Cardiac muscle cell (in vitro differentiated cells and primary cell): ENCODE results near the gene KIF14. TPM values are rescaled to one million over a fixed set of nuclear protein-coding genes. Genes with fewer than 3 reads are reported as not detected.

ENCODE experiments used
- DNase-seq, 2 donors: peaks; one replicate each; pipeline versions ENCODE4 v3.0.0 to v3.0.0-alpha.2; 2010 to 2017; ENCODE audit warnings: low read depth in 1 of 2, low spot score in 1 of 2
- H3K27ac ChIP-seq: fragments of 200-600 bp; sonication (generic); 2 replicates; pipeline ENCODE4 v1.5.1; 2016
- H3K27me3 ChIP-seq: fragments of 200-600 bp; sonication (generic); 2 replicates; pipeline ENCODE4 v1.6.0; 2016; ENCODE audit warnings: control low read depth
- H3K36me3 ChIP-seq: fragments of 200-600 bp; sonication (generic); 2 replicates; pipeline ENCODE4 v1.5.1; 2016; ENCODE audit warnings: control low read depth
- H3K4me1 ChIP-seq: fragments of 200-600 bp; sonication (generic); 2 replicates; pipeline ENCODE4 v1.8.1; 2017; ENCODE audit warnings: low read depth, mild to moderate bottlenecking, mixed run types
- H3K4me3 ChIP-seq: fragments of 200-600 bp; sonication (generic); 2 replicates; pipeline ENCODE4 v1.5.1; 2016; ENCODE audit warnings: mild to moderate bottlenecking
- H3K9me3 ChIP-seq: fragments of 200-600 bp; sonication (generic); 2 replicates; pipeline ENCODE4 v1.5.1; 2017; ENCODE audit warnings: low read depth, mild to moderate bottlenecking, control low read depth
- CTCF ChIP-seq: IDR thresholded peaks from 2 replicates; pipeline ENCODE4 v1.5.1; 2012; ENCODE audit warnings: low read depth, mild to moderate bottlenecking, low read length
- polyA plus RNA-seq: library from polyadenylated mRNA; unstranded; fragments of >200 nt; fragmentation: Nextera tagmentation; extraction: Ambion mirVana; gene quantifications from 2 replicates; pipeline ENCODE4 v1.2.1, GENCODE V29; 2016
- total RNA-seq: library from RNA; depleted of rRNA; stranded (reverse); fragments of >200 nt; gene quantifications from 2 replicates; pipeline ENCODE4 v1.2.3, GENCODE V29; 2016

Gene KIF14
- total and polyA plus RNA-seq, 2 experiments from 2014 or later = 1.7 to 14.2 TPM

DNA sequence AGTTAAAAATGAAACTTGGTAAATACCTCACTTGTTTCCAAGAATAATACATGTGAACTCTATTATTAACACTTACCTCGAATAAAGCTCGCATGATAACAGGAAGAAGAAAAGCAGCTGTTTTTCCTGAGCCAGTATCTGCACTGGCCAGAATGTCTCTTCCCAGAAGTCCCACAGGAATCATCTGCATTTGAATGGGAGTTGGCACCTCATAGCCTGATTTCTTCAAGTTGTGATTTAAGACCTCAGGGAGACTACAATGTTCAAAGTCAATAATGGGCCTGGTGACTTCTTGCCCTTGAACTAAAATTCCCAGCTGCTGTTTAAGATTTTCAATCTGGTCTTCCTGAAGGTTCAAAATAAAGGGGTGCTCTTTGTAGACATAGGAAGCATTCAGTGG, 45.3 kb upstream of the KIF14 start:
- H3K9me3 ChIP-seq = no peaks in the 10 kb centered on the region
- H3K4me3 ChIP-seq = no peak overlapping the region
- peaks cover 18% of the 10 kb centered on the region for H3K36me3 ChIP-seq
- no peaks in the 10 kb centered on the region for H3K27me3 ChIP-seq
- no peak for TF ChIP-seq CTCF
- peak overlapping the region; percentile 30 for H3K27ac ChIP-seq
- peak in 1 of 2 donors; percentile 45 for DNase-seq
- peaks cover 9% of the 10 kb centered on the region for H3K4me1 ChIP-seq

- H3K27me3 ChIP-seq = no peaks in the 10 kb centered on the region
- no peaks in the 10 kb centered on the region for H3K4me1 ChIP-seq
- TF ChIP-seq CTCF = no peak
- peaks cover 36% of the 10 kb centered on the region for H3K36me3 ChIP-seq
- no peak overlapping the region for H3K27ac ChIP-seq
- H3K9me3 ChIP-seq = no peaks in the 10 kb centered on the region
- DNase-seq = peak in 1 of 2 donors; percentile 53
- H3K4me3 ChIP-seq = no peak overlapping the region
Measured at GRCh38 chr1:200660719-200661118, 40.2 kb upstream of the KIF14 start.

DNA sequence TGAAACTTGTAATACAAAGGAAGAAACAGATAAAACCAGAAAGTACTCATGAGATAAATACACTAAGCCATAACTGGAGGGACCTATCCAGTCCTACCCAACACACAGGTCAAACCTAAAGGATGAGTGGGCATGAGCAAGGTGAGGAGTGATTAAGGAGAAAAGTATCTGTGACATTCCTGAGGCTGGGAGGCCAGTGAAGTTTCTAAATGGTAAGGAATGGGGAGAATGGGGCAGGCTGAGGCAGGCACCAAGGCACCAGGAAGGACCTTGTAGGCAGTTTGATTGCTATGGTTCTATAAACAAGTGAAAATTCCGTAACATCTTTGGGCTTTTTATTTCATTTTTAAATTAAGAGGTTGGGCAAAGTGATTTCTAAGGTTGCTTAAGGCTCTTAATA, 38.7 kb upstream of the KIF14 start:
- Histone ChIP-seq H3K9me3 (no peaks in the 10 kb centered on the region), H3K4me3 (no peak overlapping the region), H3K27me3 (no peaks in the 10 kb centered on the region), H3K36me3 (peaks cover 32% of the 10 kb centered on the region), H3K27ac (no peak overlapping the region), H3K4me1 (no peaks in the 10 kb centered on the region)
- no peak for TF ChIP-seq CTCF
- no peak for DNase-seq

DNA sequence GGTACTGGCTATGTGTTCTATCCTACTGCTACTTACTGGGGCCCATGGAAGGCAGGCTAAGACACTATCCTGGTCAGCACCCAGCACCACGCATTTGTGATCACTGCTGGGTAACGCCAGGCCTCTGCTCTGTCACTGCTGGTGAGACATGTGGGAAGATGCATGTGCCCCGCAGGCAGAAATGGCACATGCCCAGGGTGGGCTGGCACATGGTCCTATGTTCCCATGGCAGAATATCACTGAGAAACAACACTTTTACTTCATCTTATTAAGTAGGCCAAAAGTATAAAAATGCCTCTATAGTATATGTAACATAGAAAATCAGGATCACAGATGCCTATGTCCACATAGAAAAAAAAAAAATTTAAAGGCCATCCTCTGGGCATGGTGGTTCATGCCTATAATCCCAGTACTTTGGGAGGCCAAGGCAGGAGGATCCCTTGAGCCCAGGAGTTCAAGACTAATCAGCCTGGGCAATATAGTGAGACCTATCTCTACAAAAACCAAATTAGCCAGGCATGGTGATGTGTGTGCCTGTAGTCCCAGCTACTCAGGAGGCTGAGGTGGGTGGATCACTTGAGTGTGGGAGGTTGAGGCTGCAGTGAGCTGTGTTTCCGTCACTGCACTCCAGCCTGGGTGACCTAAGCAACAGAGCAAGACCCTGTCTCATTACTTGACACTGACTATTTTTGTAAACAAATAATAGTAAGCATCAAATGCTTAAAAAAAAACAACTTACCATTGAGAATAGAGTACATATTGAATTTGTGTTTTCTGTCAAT, 37.7 kb upstream of the KIF14 start:
- DNase-seq = no peak
- peaks cover 29% of the 10 kb centered on the region for H3K36me3 ChIP-seq
- H3K9me3 ChIP-seq = no peaks in the 10 kb centered on the region
- H3K4me3 ChIP-seq = no peak overlapping the region
- TF ChIP-seq CTCF = no peak
- no peaks in the 10 kb centered on the region for H3K4me1 ChIP-seq
- no peak overlapping the region for H3K27ac ChIP-seq
- H3K27me3 ChIP-seq = no peaks in the 10 kb centered on the region

DNA sequence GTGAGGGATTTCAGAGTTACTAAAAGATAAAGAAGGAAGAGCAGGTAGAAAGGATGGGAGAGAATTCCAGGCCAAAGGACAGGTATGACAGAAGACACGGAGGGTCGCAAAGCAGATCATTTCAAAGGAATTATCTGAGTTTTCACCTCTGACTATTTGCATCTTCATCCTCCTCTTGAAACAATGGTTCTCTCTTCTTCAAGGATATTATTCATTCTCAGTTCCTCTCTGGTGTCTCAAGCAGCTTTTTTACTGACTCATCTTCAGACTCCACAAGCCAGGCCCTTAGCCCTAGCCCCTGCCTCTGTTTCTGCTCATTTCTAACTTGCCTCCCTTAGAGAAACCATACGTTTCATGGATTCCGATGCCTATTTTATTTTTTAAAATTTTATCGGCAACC, 34.1 kb upstream of the KIF14 start:
- TF ChIP-seq CTCF = no peak
- Histone ChIP-seq H3K4me3 (no peak overlapping the region), H3K4me1 (no peaks in the 10 kb centered on the region), H3K27me3 (no peaks in the 10 kb centered on the region), H3K9me3 (no peaks in the 10 kb centered on the region), H3K27ac (no peak overlapping the region), H3K36me3 (peaks cover 23% of the 10 kb centered on the region)
- DNase-seq = no peak
